NCI-H345 treated with DMSO at 0.1 percent for 48 hours (cell line): Measurements from ENCODE around the gene RBMS1.

ENCODE experiments used
- DNase-seq: peaks from one replicate; lab custom pipeline; 2025; ENCODE audit not compliant: unreplicated experiment; lab: John Stamatoyannopoulos, UW

Gene RBMS1

GRCh38 chr2:160365716-160366367 is 127.8 kb downstream of the RBMS1 start:
- DNase-seq, result no peak

DNA sequence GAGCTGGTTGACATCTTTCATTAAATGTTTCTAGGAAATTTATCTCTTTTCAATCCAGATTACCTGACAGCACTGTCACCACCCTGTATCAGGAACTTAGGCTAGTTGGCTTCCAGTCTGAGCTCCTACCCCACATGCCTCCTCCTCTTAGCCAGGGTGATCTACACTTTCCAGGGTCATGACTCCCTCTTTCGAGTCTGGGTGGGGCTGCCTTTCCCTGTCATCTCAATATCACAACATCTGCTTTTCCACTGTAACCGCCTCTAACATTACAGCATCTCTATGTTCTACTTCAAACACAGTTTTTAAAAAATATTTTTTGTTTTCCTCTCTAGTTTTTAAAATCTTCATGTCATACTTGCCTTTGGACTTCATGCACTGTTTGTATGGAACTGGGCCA is 129.2 kb downstream of the RBMS1 start:
- no peak for DNase-seq

DNA sequence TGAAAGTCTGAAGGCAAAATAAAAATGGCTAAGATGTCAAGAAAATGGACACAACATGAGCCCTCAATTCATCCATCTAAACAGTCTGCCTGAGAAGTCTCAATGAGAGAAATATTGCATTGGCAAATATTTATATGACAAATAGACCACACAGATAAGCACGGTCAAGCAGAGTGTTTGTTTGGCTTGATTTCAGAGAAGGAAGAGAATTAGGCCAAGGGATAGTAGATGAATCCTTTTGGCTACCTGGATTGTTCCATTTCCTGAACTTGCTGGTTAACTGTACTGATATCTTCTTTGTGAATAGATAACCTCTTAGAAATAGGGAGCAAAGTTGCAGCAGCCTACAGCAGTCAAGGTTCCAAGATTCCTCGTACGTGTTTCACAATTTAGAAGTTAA is 129.6 kb downstream of the RBMS1 start:
- DNase-seq, result no peak

GRCh38 chr2:160363055-160363454 is 130.6 kb downstream of the RBMS1 start:
- DNase-seq, result no peak

DNA sequence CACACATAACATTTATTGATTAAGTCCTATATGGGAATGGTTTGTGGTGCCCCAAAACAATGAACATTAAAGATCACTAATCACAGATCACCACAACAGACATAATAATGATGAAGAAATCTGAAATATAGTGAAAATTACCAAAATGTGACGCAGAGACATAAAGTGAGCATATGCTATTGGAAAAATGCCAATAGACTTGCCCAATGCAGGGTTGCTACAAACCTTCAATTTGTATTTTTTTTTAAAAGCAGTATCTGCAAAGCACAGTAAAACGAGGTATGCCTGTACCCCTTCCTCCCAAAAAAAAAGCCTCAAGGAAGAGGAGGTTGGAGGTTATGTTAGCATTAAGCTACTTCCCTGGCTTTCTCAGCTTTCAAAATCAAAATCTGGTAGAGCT is 131.1 kb downstream of the RBMS1 start:
- no peak for DNase-seq

GRCh38 chr2:160362018-160362417 is 131.6 kb downstream of the RBMS1 start:
- DNase-seq, result no peak

DNA sequence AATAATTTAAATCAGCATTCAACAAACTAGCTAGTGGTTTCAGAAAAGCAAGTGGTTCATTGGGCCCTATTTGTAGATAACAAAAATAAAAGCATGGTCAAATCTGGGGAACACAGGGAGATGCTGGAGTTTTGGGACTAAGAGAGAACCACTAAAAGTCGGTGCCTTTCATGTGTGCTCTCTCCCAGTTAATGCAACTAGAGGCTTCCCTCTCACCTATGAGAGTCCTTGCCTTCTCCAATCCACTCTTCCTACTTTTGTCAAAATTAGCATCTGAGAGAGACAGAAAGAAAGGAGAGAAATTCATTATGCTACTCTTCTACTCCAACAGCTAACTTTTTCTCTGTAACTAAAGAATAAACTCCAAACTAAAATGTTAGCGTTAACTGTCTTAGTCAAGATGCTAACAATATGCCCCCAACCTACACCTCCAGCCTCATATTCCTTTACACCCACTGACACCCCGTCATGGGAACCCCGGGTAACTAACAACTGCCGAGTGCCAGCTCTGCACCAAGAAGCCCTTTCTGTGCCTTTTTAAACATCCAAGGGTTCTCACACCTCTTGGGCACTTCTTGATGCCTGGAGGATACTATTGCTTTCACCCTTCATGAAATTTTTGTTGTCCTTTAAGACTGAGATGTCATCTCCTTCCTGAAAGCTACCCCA is 133.4 kb downstream of the RBMS1 start:
- no peak for DNase-seq

GRCh38 chr2:160358046-160358445 is 135.6 kb downstream of the RBMS1 start:
- DNase-seq, result no peak

GRCh38 chr2:160356485-160356884 is 137.1 kb downstream of the RBMS1 start:
- no peak for DNase-seq

DNA sequence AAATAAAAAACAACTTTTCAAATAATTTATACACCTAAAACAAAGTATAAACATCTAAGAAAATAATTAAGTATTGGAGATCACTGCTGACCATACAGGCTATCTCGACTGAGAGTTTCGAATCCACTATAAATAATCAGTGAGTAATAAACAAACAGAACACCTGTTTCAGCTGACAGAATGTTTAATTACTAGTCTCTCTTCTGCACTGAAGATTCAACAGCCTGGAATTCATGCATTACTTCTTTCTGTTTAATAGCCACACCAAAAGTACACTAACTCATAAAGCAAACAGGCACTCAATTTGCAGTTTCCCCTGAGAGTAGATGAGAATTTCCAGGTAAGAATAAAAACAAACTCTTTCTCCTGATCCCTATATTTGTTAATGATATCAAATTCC is 138.5 kb downstream of the RBMS1 start:
- DNase-seq, result no peak

DNA sequence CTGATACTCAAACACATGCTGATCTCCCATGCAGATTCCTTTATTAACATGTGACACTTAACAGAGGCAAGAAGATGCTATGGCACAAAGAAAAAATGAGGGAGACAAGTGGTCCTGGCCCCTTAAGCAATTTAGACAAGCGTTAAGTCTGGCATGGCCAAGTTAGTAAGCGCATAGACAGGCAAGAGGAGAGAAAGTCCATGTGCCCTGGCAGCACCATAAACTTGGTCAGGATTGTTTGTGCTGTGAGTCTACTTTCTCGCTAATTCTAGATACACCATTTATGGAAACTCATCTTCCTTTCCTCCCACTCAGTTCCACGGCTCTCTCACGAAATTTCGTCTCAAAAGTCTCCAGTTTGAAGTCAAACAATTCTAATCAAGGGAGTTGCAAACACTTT is 138.9 kb downstream of the RBMS1 start:
- no peak for DNase-seq

DNA sequence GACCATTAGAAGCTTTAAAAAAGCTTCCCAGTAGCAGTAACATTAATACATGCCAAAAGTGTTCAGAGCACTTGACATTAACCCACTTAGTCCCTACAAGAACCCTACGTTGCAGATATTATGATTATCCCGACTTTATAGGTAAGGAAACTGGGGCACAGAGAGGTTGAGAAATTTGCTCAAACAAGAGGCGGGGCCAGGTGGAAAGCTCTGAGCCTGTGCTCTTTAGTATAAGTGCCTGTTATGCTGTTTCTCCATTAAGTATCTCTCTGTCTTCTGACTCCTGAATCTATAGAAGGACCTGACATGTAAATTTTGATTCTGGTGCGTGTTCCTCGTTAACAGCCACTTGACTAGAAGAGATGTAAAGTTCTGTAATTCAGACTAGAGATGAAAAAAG is 139.8 kb downstream of the RBMS1 start:
- no peak for DNase-seq

GRCh38 chr2:160353166-160353565 is 140.4 kb downstream of the RBMS1 start:
- DNase-seq, result no peak

DNA sequence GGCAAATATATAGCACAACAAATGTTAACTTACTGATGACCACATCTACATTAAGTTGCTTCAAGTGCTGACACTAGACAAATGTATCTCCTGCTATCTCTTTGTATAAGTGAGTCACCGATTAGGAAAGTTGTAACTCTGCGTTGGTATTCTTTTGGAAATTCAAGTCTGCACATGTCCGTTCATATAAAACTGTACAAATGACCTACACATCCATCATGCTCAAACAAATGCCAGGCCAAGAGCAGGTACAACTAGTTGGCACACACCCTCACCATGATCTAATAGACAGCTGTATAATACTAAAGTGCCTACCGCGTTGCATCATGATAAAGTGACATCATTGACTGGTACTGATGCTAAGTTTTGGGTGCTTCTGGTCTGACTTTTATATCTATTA is 141.1 kb downstream of the RBMS1 start:
- DNase-seq, result no peak

- DNase-seq, result no peak
Observed at GRCh38 chr2:160351956-160352355, 141.7 kb downstream of the RBMS1 start.

DNA sequence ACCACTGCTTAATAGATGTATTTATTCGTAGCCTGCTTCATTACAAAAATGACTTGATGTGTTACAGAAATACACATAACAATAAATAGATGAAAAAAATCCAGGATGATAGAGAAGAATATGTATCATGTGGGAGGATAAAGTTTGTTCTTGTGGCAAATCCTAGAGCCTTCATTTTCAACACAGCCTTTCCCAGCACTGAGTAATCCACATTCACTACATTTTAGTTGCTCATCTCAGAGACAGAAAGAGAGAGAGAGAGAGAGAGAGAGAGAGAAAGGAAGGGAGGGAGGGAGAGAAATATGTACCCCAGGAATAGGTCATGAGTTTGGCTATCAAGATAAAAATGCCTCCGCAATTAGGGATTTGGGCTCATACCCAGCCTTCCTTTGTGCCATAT is 144.3 kb downstream of the RBMS1 start:
- DNase-seq, result no peak

DNA sequence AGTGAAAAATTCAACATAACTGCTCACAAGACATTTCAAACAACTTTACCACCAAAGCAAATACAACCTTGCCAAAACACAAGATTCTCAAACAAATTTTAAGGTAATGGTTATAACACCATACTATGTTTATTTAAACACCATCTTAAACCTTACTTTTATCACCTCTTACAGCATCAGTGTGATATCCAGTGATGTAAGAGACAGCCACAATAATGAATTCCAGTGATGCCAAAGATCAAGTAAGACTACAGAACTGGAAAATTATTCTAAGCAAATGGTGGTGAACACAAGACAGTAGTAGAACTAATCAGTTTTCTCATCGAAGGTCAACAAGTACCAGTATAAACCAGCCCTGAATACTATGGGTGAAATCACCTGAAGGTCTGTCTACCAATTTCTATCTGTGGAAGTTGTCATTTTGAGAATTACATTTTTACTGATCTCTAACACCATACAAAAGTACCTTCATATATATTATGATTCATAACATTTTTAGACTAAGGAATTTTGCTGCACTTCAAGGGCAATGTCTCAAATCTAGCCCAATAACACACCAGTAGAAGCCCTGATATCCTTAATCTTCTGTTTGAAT is 146.2 kb downstream of the RBMS1 start:
- DNase-seq, result no peak

DNA sequence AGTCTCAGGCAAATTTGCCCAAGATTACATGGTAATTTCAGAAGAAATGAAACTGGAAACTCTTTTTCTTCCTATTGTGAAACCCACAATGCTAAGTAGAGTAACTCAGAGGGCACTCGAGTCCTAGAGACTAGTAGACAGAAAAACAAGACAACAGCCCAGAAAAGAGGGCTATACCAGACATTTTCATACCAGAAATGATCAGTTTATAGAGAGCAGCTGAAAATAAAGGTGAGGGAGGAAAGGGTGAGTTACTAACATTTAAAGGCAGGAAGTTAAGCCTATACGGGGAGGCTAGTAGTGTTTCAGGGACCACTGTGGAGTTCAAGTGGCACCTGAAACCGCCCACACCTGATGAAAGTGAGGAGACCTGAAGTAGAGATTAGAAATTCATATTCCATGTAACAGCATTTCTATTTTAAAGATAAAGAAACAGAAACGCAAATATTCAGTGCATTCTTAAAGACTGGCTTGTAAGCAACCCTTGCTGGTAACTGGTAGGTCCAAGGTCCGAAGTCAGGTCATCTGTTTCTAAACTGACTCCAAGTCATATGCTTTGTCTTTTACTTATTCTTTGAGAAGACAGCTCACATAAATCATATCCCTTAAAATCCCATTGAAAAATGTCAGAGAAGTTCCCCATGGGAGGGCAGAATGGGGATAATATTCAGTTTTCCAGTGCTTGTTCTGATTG is 148.4 kb downstream of the RBMS1 start:
- no peak for DNase-seq

- DNase-seq, result no peak
Observed at GRCh38 chr2:160343404-160343803, 150.2 kb downstream of the RBMS1 start.

- no peak for DNase-seq
Observed at GRCh38 chr2:160339726-160340125, 153.9 kb downstream of the RBMS1 start.

- no peak for DNase-seq
Observed at GRCh38 chr2:160338901-160339685, 154.5 kb downstream of the RBMS1 start.
